NCI-H2107 treated with DMSO at 0.1 percent for 48 hours (cell line): ENCODE data around the gene SSC5D.
A peak's percentile ranks its signal among the peaks of the same experiment; 100 is the strongest.
"Not testable (repeated sequence)": the region's sequence is repeated elsewhere in the genome, so short reads cannot be mapped to it uniquely, and the experiment has no call there.

Experiments
- DNase-seq: peaks from one replicate; lab custom pipeline; 2025; ENCODE audit not compliant: unreplicated experiment; lab: John Stamatoyannopoulos, UW

Gene SSC5D

DNA sequence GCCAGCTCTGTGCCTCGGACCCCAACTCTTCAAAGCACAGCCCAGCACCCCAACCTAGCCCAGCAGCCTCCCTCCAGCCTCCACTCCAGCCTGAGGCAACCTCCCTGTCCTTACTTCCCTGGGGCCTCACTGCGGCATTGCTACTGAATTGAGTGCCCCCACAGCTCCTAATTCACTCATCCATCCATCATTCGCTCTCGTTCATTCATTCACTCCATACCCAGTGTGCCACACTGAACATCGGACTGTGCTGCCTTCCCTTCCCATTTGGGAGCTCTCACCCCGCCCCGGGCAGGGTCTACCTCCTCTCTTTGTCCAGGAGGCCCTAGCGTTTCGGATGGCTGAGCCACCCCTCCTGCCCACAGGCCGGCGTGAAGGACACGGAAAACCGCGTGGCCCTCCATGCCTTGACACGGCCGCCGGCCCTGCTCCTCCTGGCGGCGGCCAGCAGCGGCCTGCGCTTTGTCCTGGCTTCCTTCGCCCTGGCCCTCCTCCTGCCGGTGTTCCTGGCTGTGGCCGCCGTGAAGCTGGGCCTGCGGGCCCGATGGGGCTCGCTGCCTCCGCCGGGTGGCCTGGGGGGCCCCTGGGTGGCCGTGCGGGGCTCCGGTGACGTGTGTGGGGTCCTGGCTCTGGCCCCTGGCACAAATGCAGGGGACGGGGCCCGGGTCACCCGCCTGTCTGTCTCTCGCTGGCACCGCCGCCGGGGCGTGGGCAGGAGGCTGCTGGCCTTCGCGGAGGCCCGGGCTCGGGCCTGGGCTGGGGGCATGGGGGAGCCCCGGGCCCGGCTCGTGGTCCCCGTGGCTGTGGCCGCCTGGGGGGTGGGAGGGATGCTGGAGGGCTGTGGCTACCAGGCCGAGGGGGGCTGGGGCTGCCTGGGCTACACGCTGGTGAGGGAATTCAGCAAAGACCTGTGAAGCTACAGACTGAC is 1.9 kb upstream of the SSC5D start:
- DNase-seq: no peak

- peak; percentile 11 for DNase-seq
Measured at GRCh38 chr19:55486971-55487923, 989 bp upstream of the SSC5D start.

DNA sequence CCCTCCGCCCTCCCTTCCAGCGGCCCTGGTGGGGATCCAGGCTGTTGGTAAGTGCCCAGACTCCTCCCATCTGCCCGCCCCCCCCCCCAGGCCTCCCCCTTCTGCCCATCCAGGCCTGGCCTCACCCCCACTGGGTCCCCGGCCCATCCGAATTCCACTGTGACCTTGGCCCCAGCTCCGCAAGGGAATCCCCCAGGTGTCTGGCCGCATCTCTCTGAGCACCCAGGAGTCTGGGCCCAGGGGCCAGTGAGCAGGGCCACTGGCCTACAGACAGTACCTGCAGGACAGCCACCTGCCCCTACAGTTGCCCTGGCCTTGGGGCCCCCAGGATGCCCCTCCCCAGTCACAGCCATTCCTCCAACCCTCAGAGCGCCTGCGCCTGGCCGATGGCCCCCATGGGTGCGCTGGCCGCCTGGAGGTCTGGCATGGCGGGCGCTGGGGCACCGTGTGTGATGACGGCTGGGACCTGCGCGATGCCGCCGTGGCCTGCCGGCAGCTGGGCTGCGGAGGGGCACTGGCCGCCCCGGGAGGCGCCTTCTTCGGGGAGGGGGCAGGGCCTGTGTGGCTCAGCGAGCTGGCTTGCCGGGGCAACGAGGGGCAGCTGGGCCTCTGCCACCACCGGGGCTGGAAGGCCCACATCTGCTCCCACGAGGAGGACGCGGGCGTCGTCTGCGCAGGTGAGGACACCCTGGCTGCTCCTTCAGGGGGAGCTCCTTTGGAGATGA is 912 bp downstream of the SSC5D start:
- no peak for DNase-seq

- no peak for DNase-seq
Measured at GRCh38 chr19:55489711-55490477, 1.7 kb downstream of the SSC5D start.

GRCh38 chr19:55490478-55491432 is 2.5 kb downstream of the SSC5D start:
- DNase-seq: no peak

DNA sequence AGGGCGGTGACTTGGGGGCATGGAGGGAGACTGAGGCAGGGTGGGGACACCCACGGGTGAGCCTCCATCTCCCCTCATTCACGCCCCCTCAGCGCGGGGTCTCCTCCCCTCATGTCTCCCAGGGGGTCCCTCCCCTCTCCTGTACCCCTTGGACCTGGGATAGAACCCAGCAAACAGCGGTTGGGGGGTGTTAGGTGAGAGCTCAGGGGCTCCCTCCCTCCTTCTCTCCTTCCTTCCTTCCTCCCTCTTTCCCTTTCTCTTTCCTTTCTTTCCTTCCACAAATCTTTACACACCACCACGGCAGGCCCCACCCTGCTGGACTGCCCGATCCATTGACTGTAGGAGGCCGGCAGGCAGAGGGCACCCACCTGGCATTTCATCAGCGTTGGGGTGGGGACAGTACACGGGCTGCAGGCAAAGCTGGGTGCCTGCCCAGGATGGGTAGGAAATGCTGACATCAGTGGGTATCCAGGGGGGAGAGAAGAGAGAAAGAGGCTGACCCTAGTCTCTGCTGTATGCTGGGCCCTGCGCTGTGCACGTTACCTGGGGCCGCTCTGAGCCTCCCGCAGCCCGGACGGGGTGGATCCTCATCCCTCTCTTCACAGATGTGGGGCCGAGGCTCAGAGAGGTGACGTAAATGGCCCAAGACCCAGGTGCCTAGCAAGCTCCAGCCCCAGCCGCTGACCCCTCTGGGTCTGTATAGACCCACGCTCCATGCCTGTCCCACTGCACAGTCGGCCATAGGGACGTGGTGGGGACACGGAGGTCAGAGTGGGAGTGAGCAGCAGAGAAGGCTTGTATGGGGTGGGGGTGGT is 3.5 kb downstream of the SSC5D start:
- no peak for DNase-seq

DNA sequence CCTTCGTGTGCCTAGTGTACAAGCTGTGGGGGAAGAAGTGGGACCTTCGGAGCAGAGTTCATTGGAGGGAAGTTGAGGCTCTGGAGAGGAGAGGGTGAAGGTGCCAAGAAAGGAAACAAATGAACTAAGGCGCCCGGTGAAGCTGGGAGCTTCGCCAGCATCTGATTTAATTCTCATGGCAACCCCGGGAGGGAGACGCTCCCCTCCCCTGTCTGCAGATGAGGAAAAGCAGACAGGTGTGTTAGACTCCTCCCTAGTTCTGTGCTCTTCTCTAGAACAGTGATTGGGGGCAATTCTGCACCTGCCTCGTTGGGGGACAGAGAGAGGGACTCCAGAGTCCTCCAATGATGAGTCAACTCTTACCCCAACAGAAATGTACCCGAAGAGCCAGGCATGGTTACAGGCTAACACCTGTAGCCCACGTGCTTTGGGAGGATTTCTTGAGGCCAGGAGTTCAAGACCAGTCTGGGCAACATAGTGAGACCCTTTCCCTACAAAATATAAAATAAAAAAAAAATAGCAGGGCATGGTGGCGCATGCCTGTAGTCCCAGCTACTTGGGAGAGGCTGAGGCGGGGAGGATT is 4.2 kb downstream of the SSC5D start:
- DNase-seq: peak; percentile 74

DNA sequence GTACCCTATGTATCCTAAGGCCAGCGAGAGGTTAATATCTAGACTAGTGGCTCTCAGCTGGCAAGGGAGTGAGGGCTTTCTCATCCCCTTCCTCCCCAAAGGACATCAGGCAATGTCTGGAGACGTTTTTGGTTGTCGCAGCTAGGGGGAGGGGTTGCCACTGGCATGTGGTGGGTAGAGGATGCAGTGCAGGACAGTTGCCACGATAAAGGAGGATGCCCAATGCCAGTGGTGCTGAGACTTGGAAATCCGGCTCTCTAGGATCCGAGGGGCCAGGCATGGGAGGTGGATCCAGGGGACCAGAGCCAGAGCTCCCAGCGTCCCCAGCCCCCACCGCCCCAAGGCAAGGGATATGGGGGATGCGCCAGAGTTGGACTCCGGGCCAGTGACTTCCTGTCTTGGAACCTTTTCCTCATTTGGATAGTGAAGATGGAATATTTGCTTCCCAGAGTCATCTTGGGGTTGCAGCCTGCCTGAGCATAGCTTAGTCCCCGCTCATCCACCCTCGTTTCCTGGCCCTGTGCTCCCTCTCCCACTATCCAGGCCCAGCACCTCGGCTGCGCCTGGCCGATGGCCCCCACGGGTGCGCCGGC is 4.9 kb downstream of the SSC5D start:
- no peak for DNase-seq

GRCh38 chr19:55493645-55494171 is 5.5 kb downstream of the SSC5D start:
- no peak for DNase-seq

DNA sequence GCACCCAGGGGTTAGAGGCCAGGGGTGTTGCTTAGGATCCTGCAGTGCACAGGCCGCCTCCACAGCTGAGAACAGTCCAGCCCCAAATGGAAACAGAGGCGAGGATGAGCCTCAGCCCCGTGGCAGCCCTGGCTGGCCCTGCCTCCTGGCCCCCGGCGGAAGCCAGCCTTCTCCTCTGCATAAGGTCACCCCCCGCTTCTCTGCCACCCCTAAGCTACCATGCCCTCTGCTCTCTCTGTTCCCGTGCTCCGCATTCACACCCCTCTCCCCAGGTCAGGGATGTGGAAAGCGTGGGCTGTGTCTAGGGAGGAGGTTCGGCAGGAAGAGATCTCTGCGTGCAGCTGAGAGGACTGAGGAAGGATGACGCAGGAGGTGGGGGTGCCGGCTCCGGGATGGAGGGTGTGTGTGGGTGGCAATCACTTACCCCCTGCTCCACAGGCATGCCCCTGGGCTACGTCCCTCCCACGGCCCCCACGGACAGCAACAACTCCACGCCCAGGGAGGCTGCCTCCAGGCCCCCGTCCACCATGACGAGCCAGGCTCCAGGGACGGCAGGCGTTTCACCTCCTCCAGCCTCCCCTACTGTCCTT is 6.0 kb downstream of the SSC5D start:
- no peak for DNase-seq

GRCh38 chr19:55495646-55496349 is 7.6 kb downstream of the SSC5D start:
- DNase-seq: no peak

- not testable (repeated sequence) for DNase-seq
Measured at GRCh38 chr19:55496820-55497219, 8.6 kb downstream of the SSC5D start.

- DNase-seq: no peak
Measured at GRCh38 chr19:55497763-55498162, 9.5 kb downstream of the SSC5D start.

- DNase-seq: peak; percentile 26
Measured at GRCh38 chr19:55498246-55498840, 10.1 kb downstream of the SSC5D start.

DNA sequence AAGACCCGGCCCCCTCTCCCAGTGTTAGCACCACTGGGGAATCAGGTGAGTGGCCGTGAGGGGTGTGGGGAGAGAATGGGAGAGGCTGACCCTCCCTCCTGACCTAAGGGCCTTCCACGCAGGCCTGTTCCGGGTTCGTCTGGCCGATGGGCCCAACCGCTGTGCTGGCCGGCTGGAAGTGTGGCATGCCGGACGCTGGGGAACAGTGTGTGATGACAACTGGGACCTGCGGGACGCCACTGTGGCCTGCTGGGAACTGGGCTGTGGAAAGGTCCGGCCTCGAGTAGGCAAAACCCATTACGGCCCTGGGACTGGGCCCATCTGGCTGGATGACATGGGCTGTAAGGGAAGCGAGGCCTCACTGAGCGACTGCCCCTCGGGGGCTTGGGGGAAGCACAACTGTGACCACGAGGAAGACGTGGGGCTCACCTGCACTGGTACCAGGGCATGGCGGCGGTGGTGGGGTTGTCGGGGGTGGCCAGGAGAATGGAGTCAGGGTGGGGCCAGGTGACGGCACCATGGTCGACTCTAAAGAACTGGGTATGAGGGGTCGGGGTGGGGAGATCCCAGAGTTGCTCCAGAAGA is 12.2 kb downstream of the SSC5D start:
- no peak for DNase-seq
